RWPE2 (cell line): Measurements from ENCODE around the gene HPSE.

Experiments used
- ATAC-seq: fragments of 200-7000 bp; cut with Tn5 transposase; 3 replicates; pipeline ENCODE4 v1.9.1; 2021; ENCODE audit warnings: low read depth
- DNase-seq: peaks from one replicate; pipeline ENCODE4 v3.0.0-alpha.2; 2020; ENCODE audit warnings: low spot score
- H3K27ac ChIP-seq: fragments of 450-650 bp; 2 replicates; pipeline ENCODE4 v1.5.1; 2017; ENCODE audit warnings: mild to moderate bottlenecking; ENCODE audit not compliant: poor library complexity, severe bottlenecking
- H3K27me3 ChIP-seq: fragments of 250-450 bp; sonication (Bioruptor Pico); 2 replicates; pipeline ENCODE4 v1.5.1; 2021; ENCODE audit warnings: mild to moderate bottlenecking, moderate library complexity; ENCODE audit not compliant: insufficient read depth, poor library complexity, severe bottlenecking
- H3K36me3 ChIP-seq: fragments of 250-450 bp; sonication (Bioruptor Pico); 2 replicates; pipeline ENCODE4 v1.5.1; 2020; ENCODE audit warnings: low read depth, mild to moderate bottlenecking, moderate library complexity
- H3K4me1 ChIP-seq: fragments of 250-450 bp; sonication (Bioruptor Pico); 2 replicates; pipeline ENCODE4 v1.5.1; 2021; ENCODE audit warnings: mild to moderate bottlenecking, moderate library complexity; ENCODE audit not compliant: insufficient read depth, poor library complexity, severe bottlenecking
- H3K4me3 ChIP-seq: fragments of 250-450 bp; sonication (Bioruptor Pico); 2 replicates; pipeline ENCODE4 v1.5.1; 2021; ENCODE audit warnings: mild to moderate bottlenecking, moderate library complexity; ENCODE audit not compliant: severe bottlenecking
- H3K9me3 ChIP-seq: fragments of 250-450 bp; sonication (Bioruptor Pico); 2 replicates; pipeline ENCODE4 v1.5.1; 2021; ENCODE audit warnings: mild to moderate bottlenecking, moderate library complexity; ENCODE audit not compliant: severe bottlenecking
- CTCF ChIP-seq: fragments of 450-650 bp; IDR thresholded peaks from one replicate; pipeline ENCODE4 v1.5.1; 2017; ENCODE audit warnings: mild to moderate bottlenecking, moderate library complexity; ENCODE audit not compliant: poor library complexity, severe bottlenecking

HPSE gene

GRCh38 chr4:83371936-83372335, 37.3 kb upstream of the HPSE start:
- H3K4me3 ChIP-seq: no peak overlapping the region
- no peaks in the 10 kb centered on the region for H3K27me3 ChIP-seq
- no peaks in the 10 kb centered on the region for H3K36me3 ChIP-seq
- H3K27ac ChIP-seq: no peak overlapping the region
- ATAC-seq (no peak), DNase-seq (no peak)
- H3K4me1 ChIP-seq: no peaks in the 10 kb centered on the region
- no peak for TF ChIP-seq CTCF
- no peaks in the 10 kb centered on the region for H3K9me3 ChIP-seq

GRCh38 chr4:83371235-83371634, 36.6 kb upstream of the HPSE start:
- Histone ChIP-seq H3K4me1 (no peaks in the 10 kb centered on the region), H3K9me3 (no peaks in the 10 kb centered on the region), H3K36me3 (no peaks in the 10 kb centered on the region), H3K27ac (no peak overlapping the region), H3K27me3 (no peaks in the 10 kb centered on the region), H3K4me3 (no peak overlapping the region)
- no peak for TF ChIP-seq CTCF
- ATAC-seq: no peak
- DNase-seq: no peak

GRCh38 chr4:83370640-83370906, 35.9 kb upstream of the HPSE start:
- ATAC-seq: no peak; the same call in 2 of the 3 replicates
- Histone ChIP-seq H3K4me3 (no peak overlapping the region), H3K27ac (no peak overlapping the region), H3K36me3 (no peaks in the 10 kb centered on the region), H3K27me3 (no peaks in the 10 kb centered on the region), H3K4me1 (no peaks in the 10 kb centered on the region), H3K9me3 (no peaks in the 10 kb centered on the region)
- no peak for DNase-seq
- no peak for TF ChIP-seq CTCF

- no peaks in the 10 kb centered on the region for H3K9me3 ChIP-seq
- DNase-seq (no peak), ATAC-seq (no peak)
- no peaks in the 10 kb centered on the region for H3K4me1 ChIP-seq
- H3K27me3 ChIP-seq: no peaks in the 10 kb centered on the region
- TF ChIP-seq CTCF: no peak
- H3K36me3 ChIP-seq: no peaks in the 10 kb centered on the region
- no peak overlapping the region for H3K27ac ChIP-seq
- no peak overlapping the region for H3K4me3 ChIP-seq
These were observed 35.4 kb upstream of the HPSE start for GRCh38 chr4:83369831-83370639.

- no peak for TF ChIP-seq CTCF
- H3K36me3 ChIP-seq: no peaks in the 10 kb centered on the region
- ATAC-seq: peak; percentile 49; the same call in 2 of the 3 replicates
These were observed 29.7 kb upstream of the HPSE start for GRCh38 chr4:83364312-83364711.

More at GRCh38 chr4:83364312-83364711, 29.7 kb upstream of the HPSE start:
- H3K27me3 ChIP-seq: no peaks in the 10 kb centered on the region
- H3K4me1 ChIP-seq: no peaks in the 10 kb centered on the region
- no peaks in the 10 kb centered on the region for H3K9me3 ChIP-seq
- no peak for DNase-seq
- no peak overlapping the region for H3K27ac ChIP-seq
- H3K4me3 ChIP-seq: no peak overlapping the region
